WI38 (cell line): ENCODE data around the gene SZRD1.
"Not testable (repeated sequence)": the region's sequence is repeated elsewhere in the genome, so short reads cannot be mapped to it uniquely, and the experiment has no call there.

Experiments used
- H3K4me3 ChIP-seq: 2 replicates; pipeline ENCODE4 v1.5.1; 2011; ENCODE audit warnings: low read depth, mild to moderate bottlenecking, control low read depth, low read length
- CTCF ChIP-seq: IDR thresholded peaks from 2 replicates; pipeline ENCODE4 v1.5.1; 2012; ENCODE audit warnings: low read depth, mild to moderate bottlenecking, control low read depth, low read length

The SZRD1 gene

DNA sequence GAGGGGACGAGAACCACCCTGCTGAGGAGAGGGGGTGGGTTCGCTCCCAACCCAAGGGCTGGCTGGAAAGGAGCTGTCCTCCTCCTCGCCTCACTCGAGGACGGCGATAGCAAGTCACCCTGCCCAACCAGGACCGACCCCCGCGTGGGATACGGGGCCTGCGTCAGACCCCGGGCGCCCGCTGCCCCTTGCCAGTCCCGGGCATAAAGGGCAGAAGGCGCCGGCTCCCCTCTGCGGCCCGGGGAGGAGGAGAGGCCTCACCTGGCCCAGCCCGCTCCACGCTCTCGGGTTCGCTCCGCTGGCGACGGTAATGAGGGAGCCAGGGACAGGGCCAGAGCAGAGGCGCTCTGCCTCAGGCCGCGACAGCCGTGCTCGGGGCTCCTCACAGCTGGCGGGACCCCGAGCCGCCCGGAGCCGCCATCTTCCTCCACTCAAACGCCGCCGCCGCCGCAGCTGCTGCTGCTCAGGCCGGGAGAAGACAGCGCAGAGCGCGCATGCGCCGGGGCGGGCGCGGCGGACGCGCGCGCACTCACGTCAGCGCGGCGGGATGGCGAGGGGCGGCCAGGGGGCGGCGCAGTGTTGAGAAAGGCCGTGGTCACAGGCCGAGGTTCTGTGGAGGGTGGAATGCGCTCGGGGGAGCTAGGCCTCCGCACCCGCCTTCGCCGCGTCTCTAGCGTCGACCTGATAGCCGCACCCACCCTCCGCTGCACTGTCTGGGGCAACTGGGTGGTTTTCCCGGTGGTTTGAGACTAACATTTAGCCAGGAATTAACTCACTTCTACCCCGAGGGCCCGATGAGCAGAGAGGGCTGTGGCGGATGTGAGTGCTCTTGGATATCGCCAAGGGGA is 14.8 kb upstream of the SZRD1 start, which contains the start of gene FBXO42:
Gene FBXO42, minus strand, starts transcription at position 487 of the 848 bp plus-strand sequence. CDS start 37,062 bp downstream, outside the sequence.
- peak within 1 kb of the TSS; percentile 97 for H3K4me3 ChIP-seq
- no peak for TF ChIP-seq CTCF

DNA sequence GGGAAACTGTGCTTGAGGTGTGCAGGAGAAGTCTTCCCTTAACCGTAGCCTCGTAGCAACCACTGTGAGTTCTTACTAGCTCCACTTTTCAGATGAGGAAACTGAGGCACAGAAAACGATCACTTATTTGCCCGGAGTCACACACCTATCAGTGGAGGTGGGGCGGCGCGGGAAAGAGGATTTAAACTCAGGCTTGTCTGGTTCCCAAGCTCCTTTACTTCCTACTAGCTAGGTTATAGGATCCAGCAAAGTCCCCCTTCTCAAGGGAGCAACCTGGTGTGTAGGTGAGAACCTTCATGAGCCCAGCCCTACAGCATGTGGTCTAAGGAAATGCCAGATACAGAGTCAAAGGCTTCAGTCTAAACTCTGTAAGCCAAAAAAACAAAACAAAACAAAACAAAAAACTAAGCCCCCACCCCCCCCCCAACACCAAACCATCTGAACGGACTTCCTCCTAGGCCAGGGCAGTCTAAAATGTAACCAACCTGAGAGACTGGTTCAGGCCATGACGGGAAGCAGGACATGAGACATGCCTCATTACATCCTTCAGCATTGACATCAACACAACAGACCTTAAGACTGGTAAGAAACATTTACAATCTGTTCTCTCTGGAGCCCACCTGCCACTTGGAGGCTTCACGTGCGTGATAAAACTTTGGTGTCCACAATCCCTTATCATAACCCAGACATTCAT is 14.1 kb upstream of the SZRD1 start:
- H3K4me3 ChIP-seq: peak overlapping the region; percentile 97

DNA sequence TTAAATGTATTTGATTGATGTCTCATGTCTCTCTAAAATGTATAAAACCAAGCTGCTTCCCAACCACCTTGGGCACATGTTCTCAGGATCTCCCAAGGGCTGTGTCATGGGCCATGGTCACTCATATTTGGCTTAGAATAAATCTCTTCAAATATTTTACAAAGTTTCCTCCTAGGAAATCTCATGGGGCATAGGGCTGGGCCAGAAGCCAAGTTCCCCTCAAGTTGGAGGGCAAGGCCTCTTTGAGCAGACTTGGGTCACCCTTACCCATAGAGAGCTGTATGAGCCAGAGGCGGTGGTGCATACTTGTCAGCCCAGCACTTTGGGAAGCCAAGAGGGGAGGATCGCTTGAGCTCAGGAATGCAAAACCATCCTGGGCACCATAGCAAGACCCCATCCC is 12.4 kb upstream of the SZRD1 start:
- no peak overlapping the region for H3K4me3 ChIP-seq
- TF ChIP-seq CTCF: no peak

More for the DNA sequence above, 14.1 kb upstream of the SZRD1 start:
- no peak for TF ChIP-seq CTCF

DNA sequence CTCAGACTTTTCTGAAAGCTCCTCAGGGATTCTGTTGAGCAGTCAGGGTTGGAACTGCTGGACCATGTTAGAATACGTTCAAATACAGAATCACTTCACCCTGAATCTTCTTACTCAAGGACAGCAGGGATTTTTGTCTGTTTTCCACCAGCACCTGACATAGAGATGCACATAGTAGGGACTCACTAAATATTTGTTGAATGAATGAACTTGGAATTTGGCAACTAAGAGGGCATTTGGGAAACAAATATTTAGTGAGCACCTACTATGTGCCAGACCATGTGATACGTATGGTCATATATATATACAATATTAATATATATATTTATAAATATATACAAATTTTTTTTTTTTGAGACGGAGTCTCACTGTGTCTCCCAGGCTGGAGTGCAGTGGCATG is 10.2 kb upstream of the SZRD1 start:
- no peak for TF ChIP-seq CTCF
- H3K4me3 ChIP-seq: no peak overlapping the region

GRCh38 chr1:16365146-16365498 is 1.9 kb upstream of the SZRD1 start:
- H3K4me3 ChIP-seq: not testable (repeated sequence)

- peak overlapping the region; percentile 79 for H3K4me3 ChIP-seq
These were observed 371 bp downstream of the SZRD1 start for GRCh38 chr1:16367258-16367967.

More at GRCh38 chr1:16367258-16367967, 371 bp downstream of the SZRD1 start:
- no peak for TF ChIP-seq CTCF
